ENCODE measurements around the gene CLEC4G.

Gene CLEC4G

DNA sequence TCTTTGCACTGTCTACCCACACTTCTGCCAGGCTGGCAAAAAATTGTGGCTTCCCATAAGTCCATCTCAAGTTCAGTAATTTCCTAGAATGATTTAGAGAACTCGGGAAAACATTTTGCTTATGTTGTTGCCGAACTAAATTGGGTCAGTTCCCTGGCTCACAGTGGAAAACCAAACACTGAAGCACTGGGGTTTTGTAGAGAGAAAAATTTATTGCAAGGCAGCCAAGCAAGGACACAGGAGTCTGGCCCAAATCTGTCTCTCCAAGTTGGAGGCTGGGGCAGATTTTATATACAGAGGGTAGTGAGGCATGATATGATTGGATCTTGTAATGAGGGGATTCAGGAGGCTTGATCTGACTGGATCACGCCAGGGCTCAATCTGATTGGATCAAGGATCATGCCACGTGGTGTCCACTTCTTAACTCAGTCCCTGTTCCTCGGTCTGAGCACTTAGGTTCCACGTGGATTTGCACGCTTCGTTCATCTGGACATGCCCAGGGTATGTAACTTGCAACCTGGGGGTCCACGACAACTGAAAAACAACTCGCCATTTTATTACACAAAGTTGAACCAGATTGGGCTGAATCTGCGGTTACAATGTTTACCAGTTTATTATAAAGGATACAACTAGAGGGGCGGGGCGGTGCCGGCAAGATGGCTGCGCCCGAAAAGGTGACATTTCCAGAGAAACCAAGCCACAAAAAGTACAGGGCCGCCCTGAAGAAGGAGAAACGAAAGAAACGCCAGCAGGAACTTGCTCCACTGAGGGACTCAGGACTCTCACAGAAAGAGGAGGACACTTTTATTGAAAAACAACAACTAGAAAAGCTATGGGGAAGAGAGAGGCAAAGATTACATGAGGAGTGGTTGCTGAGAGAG is 8.1 kb upstream of the CLEC4G start:
- Histone ChIP-seq H4K20me1 (ENCODE audit: insufficient read depth, low read length) (no peaks in the 10 kb centered on the region), H2AFZ (ENCODE audit: low read length) (no peak overlapping the region), H3K36me3 (ENCODE audit: insufficient read depth, low read length) (no peaks in the 10 kb centered on the region), H3K4me2 (ENCODE audit: low read length) (no peak overlapping the region), H3K9me2 (ENCODE audit: low read depth, low read length) (no peaks in the 10 kb centered on the region), H3F3A (ENCODE audit: insufficient read depth, low read length) (no peaks in the 10 kb centered on the region), H3K27ac (ENCODE audit: low read depth, low read length, poor library complexity, severe bottlenecking) (no peak overlapping the region), H3K27me3 (ENCODE audit: insufficient read depth, low read length) (0 out of 2 replicates have a peak, but pooled peaks cover 5% of the 10 kb centered on the region), H3K4me3 (ENCODE audit: low read depth, low read length, poor library complexity, severe bottlenecking) (no peak overlapping the region), H3K9me3 (ENCODE audit: low read length) (no peaks in the 10 kb centered on the region), H3K79me2 (ENCODE audit: insufficient read depth, low read length) (no peaks in the 10 kb centered on the region), H3K9ac (ENCODE audit: low read length) (no peak overlapping the region), H3K4me1 (ENCODE audit: insufficient read depth, low read length, severe bottlenecking) (no peaks in the 10 kb centered on the region)
- no peak for TF ChIP-seq EZH2 (IDR thresholded peaks at IDR 0.05; ENCODE audit: borderline replicate concordance, low read length)

DNA sequence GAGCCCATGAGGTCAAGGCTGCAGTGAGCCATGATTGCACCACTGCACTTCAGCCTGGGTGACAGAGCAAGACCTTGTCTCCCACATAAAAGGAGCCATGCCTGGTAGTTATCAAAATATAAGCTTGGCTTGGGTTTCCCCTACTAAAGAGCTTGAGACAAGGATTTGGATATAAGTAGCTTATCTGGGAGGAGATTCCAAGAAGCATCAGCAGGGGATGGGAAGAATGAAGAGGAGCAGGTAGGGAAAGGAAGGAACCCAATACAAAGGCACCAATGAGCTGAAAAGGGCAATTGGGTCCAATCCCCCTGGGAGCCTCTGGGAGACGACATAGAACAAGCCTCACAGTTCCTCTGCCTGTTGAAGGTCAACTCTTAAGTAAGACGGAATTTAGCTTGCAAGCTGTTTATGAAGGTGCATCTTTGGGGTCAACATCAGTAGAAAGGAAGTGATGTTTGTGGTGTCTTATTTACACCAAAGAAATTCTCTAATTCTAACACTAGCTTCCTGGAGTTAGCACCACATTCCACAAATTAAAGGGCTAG is 7.4 kb upstream of the CLEC4G start:
- no peak overlapping the region for H2AFZ ChIP-seq (ENCODE audit: low read length)
- no peaks in the 10 kb centered on the region for H3K79me2 ChIP-seq (ENCODE audit: insufficient read depth, low read length)
- no peak overlapping the region for H3K9ac ChIP-seq (ENCODE audit: low read length)
- no peaks in the 10 kb centered on the region for H3K9me3 ChIP-seq (ENCODE audit: low read length)
- H3F3A ChIP-seq (ENCODE audit: insufficient read depth, low read length), result no peaks in the 10 kb centered on the region
- H3K27me3 ChIP-seq (ENCODE audit: insufficient read depth, low read length), result 0 out of 2 replicates have a peak, but pooled peaks cover 5% of the 10 kb centered on the region
- no peak overlapping the region for H3K4me3 ChIP-seq (ENCODE audit: low read depth, low read length, poor library complexity, severe bottlenecking)
- H3K4me1 ChIP-seq (ENCODE audit: insufficient read depth, low read length, severe bottlenecking), result no peaks in the 10 kb centered on the region
- H3K4me2 ChIP-seq (ENCODE audit: low read length), result no peak overlapping the region
- TF ChIP-seq EZH2 (IDR thresholded peaks at IDR 0.05; ENCODE audit: borderline replicate concordance, low read length), result no peak
- TF ChIP-seq, protein P1, sequence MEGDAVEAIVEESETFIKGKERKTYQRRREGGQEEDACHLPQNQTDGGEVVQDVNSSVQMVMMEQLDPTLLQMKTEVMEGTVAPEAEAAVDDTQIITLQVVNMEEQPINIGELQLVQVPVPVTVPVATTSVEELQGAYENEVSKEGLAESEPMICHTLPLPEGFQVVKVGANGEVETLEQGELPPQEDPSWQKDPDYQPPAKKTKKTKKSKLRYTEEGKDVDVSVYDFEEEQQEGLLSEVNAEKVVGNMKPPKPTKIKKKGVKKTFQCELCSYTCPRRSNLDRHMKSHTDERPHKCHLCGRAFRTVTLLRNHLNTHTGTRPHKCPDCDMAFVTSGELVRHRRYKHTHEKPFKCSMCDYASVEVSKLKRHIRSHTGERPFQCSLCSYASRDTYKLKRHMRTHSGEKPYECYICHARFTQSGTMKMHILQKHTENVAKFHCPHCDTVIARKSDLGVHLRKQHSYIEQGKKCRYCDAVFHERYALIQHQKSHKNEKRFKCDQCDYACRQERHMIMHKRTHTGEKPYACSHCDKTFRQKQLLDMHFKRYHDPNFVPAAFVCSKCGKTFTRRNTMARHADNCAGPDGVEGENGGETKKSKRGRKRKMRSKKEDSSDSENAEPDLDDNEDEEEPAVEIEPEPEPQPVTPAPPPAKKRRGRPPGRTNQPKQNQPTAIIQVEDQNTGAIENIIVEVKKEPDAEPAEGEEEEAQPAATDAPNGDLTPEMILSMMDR (IDR thresholded peaks at IDR 0.05; ENCODE audit: low read length), result no peak
- H4K20me1 ChIP-seq (ENCODE audit: insufficient read depth, low read length), result no peaks in the 10 kb centered on the region
- no peaks in the 10 kb centered on the region for H3K9me2 ChIP-seq (ENCODE audit: low read depth, low read length)
- no peaks in the 10 kb centered on the region for H3K36me3 ChIP-seq (ENCODE audit: insufficient read depth, low read length)
- no peak overlapping the region for H3K27ac ChIP-seq (ENCODE audit: low read depth, low read length, poor library complexity, severe bottlenecking)

- TF ChIP-seq, protein P1 (IDR thresholded peaks at IDR 0.05; ENCODE audit: low read length), result no peak
- TF ChIP-seq EZH2 (IDR thresholded peaks at IDR 0.05; ENCODE audit: borderline replicate concordance, low read length), result no peak
- Histone ChIP-seq H3K36me3 (ENCODE audit: insufficient read depth, low read length) (no peaks in the 10 kb centered on the region), H3K79me2 (ENCODE audit: insufficient read depth, low read length) (no peaks in the 10 kb centered on the region), H3K27ac (ENCODE audit: low read depth, low read length, poor library complexity, severe bottlenecking) (no peak overlapping the region), H3K4me1 (ENCODE audit: insufficient read depth, low read length, severe bottlenecking) (no peaks in the 10 kb centered on the region), H3K9me3 (ENCODE audit: low read length) (no peaks in the 10 kb centered on the region), H3K9ac (ENCODE audit: low read length) (no peak overlapping the region), H2AFZ (ENCODE audit: low read length) (no peak overlapping the region), H3K4me3 (ENCODE audit: low read depth, low read length, poor library complexity, severe bottlenecking) (no peak overlapping the region), H3F3A (ENCODE audit: insufficient read depth, low read length) (no peaks in the 10 kb centered on the region), H3K4me2 (ENCODE audit: low read length) (no peak overlapping the region), H3K27me3 (ENCODE audit: insufficient read depth, low read length) (0 out of 2 replicates have a peak, but pooled peaks cover 5% of the 10 kb centered on the region), H4K20me1 (ENCODE audit: insufficient read depth, low read length) (no peaks in the 10 kb centered on the region), H3K9me2 (ENCODE audit: low read depth, low read length) (no peaks in the 10 kb centered on the region)
Observed at GRCh38 chr19:7738023-7738422, 6.1 kb upstream of the CLEC4G start.

Measured in OCI-LY1 (cell line).